GM12878 (cell line): Measurements from ENCODE around the gene VIT. TPM values are rescaled to one million over a fixed set of nuclear protein-coding genes. Genes with fewer than 3 reads are reported as not detected.

ENCODE experiments used
- ATAC-seq: fragments of 200-7000 bp; cut with Tn5 transposase; 3 replicates; pipeline ENCODE4 v1.9.1; 2020; ENCODE audit warnings: mild to moderate bottlenecking, moderate library complexity
- BruUV-seq: library from RNA; stranded (reverse); fragments of 400-500 nt; replicated peaks from 2 replicates; lab custom pipeline; 2021; lab: Mats Ljungman, UMichigan
- CTCF ChIA-PET: fragments of 300-600 bp; sonication (Branson Sonifier 250); formaldehyde crosslinking; extraction: SDS; loops from one replicate; lab custom pipeline; 2021; ENCODE audit warnings: inconsistent platforms; lab: Yijun Ruan, JAX
- POLR2A ChIA-PET: fragments of 350-600 bp; formaldehyde crosslinking; extraction: SDS; loops from one replicate; lab custom pipeline; 2021; ENCODE audit warnings: inconsistent platforms; lab: Charles Lee
- RAD21 ChIA-PET: fragments of 300-600 bp; sonication (Branson Sonifier 250); formaldehyde crosslinking; loops from one replicate; lab custom pipeline; 2023; ENCODE audit warnings: antibody characterized with exemption; ENCODE audit not compliant: unreplicated experiment; lab: Charles Lee
- SMC1A ChIA-PET: fragments of 300-600 bp; sonication (Branson Sonifier 250); formaldehyde crosslinking; loops from one replicate; lab custom pipeline; 2023; ENCODE audit not compliant: unreplicated experiment, uncharacterized antibody; lab: Charles Lee
- DNase-seq: peaks from one replicate; pipeline ENCODE4 v3.0.0-alpha.2; 2011; ENCODE audit warnings: low read depth, low spot score
- FAIRE-seq: peaks from 3 replicates; lab custom pipeline; 2011; peaks lifted over from hg19 to GRCh38; lab: Jason Lieb, UNC
- H2AFZ ChIP-seq: 2 replicates; pipeline ENCODE4 v1.6.0; 2011; ENCODE audit warnings: low read depth, low read length, control low read depth; ENCODE audit not compliant: control insufficient read depth
- H3K27ac ChIP-seq: 2 replicates; pipeline ENCODE4 v1.5.1; 2011; ENCODE audit warnings: control low read depth; ENCODE audit not compliant: control insufficient read depth, insufficient read depth
- H3K27me3 ChIP-seq, 2 experiments: replicated peaks in 1 of 2; 2 replicates each; pipeline versions ENCODE4 v1.6.0 to v1.6.1; 2011; ENCODE audit warnings: low read length in 1 of 2; ENCODE audit not compliant: control insufficient read depth in 2 of 2, insufficient read depth in 2 of 2
- H3K36me3 ChIP-seq, 2 experiments: 2 replicates each; pipeline ENCODE4 v1.5.1; 2011; ENCODE audit warnings: low read length in 1 of 2; ENCODE audit not compliant: control insufficient read depth in 2 of 2, insufficient read depth in 2 of 2
- H3K4me1 ChIP-seq: 2 replicates; pipeline ENCODE4 v1.6.1; 2011; ENCODE audit warnings: mild to moderate bottlenecking, low read length, moderate library complexity, mixed read lengths; ENCODE audit not compliant: control insufficient read depth, insufficient read depth
- H3K4me2 ChIP-seq: 2 replicates; pipeline ENCODE4 v1.6.0; 2011; ENCODE audit warnings: control low read depth; ENCODE audit not compliant: control insufficient read depth, insufficient read depth
- H3K4me3 ChIP-seq: fragments of 200-600 bp; sonication (generic); 2 replicates; pipeline ENCODE4 v1.5.1; 2016
- H3K79me2 ChIP-seq: 2 replicates; pipeline ENCODE4 v1.6.0; 2011; ENCODE audit warnings: low read length; ENCODE audit not compliant: control insufficient read depth, insufficient read depth
- H3K9ac ChIP-seq: 2 replicates; pipeline ENCODE4 v1.8.0; 2011; ENCODE audit warnings: low read length, control low read depth, mixed read lengths; ENCODE audit not compliant: control insufficient read depth, insufficient read depth
- H3K9me3 ChIP-seq: replicated peaks from 3 replicates; pipeline ENCODE4 v1.5.1; 2011; ENCODE audit warnings: mild to moderate bottlenecking, low read length; ENCODE audit not compliant: control insufficient read depth, insufficient read depth
- H4K20me1 ChIP-seq: 2 replicates; pipeline ENCODE4 v1.6.0; 2011; ENCODE audit not compliant: control insufficient read depth, insufficient read depth
- CREM ChIP-seq: IDR thresholded peaks from 2 replicates; pipeline ENCODE4 v1.6.1; 2014; ENCODE audit warnings: antibody characterized with exemption, low read depth
- EGR1 ChIP-seq, 2 experiments: IDR thresholded peaks; 1 replicate in 1 of 2; 2 replicates in 1 of 2; pipeline ENCODE4 v1.6.1; 2011 to 2012; ENCODE audit warnings: low read depth in 2 of 2, low read length in 2 of 2, borderline replicate concordance in 1 of 2, mild to moderate bottlenecking in 1 of 2, moderate library complexity in 1 of 2
- MTA2 ChIP-seq: fragments of 450-650 bp; IDR thresholded peaks from 2 replicates; pipeline ENCODE4 v1.6.1; 2016; ENCODE audit warnings: low read depth, mild to moderate bottlenecking, moderate library complexity
- RBBP5 ChIP-seq: fragments of 200-600 bp; sonication (generic); conservative IDR thresholded peaks from 2 replicates; pipeline ENCODE4 v1.6.1; 2016
- WGBS: methylation state at CpG from one replicate; pipeline ENCODE4 v1.1.6; 2016; ENCODE audit warnings: low lambda C conversion rate; ENCODE audit not compliant: insufficient replicate concordance, insufficient coverage; ENCODE audit errors: missing lambda C conversion rate; 5-methylcytosine and 5-hydroxymethylcytosine counted together
- in situ Hi-C: fragments of 300-500 bp; cut with MboI; formaldehyde crosslinking; loops from 9 replicates; pipeline ENCODE4 v1.14.3; 2018; ENCODE audit warnings: mixed read lengths
- intact Hi-C: fragments of 100-400 bp; cut with micrococcal nuclease; formaldehyde crosslinking; loops from one replicate; pipeline ENCODE4 v1.14.2; 2022; ENCODE audit not compliant: unreplicated experiment
- polyA plus RNA-seq, 11 experiments: library from polyadenylated mRNA; depleted of rRNA in 4 of 11; unstranded in 6 of 11; stranded (reverse) in 5 of 11; fragments of >200 nt; fragmentation: Nextera tagmentation in 4 of 11; fragmentation: Illumina TruSeq in 1 of 11; extraction: Ambion mirVana in 4 of 11; extraction: Trizol in 1 of 11; gene quantifications; 1 replicate in 1 of 11; 2 replicates in 10 of 11; pipeline versions ENCODE4 v1.2.1 to v1.2.3, GENCODE V29; 2011 to 2016; ENCODE audit warnings: inconsistent platforms in 2 of 11, missing spikeins in 2 of 11, low read depth in 1 of 11
- total RNA-seq, 4 experiments: library from RNA; depleted of rRNA in 3 of 4; stranded (reverse); fragments of >200 nt in 3 of 4; fragmentation: Illumina TruSeq in 1 of 4; extraction: Trizol in 1 of 4; gene quantifications; 2 replicates each; pipeline versions ENCODE4 v1.2.1 to v1.2.3, GENCODE V29; 2013 to 2021
- TF ChIP-seq, protein P1 (sequence below): fragments of 450-650 bp; IDR thresholded peaks from 2 replicates; pipeline ENCODE4 v1.6.1; 2017; ENCODE audit warnings: mild to moderate bottlenecking, moderate library complexity

VIT gene
- total and polyA plus RNA-seq, 10 of the 15 experiments (the other 5 are each of a cell fraction or from before 2014, with no cell fraction given) = 0.05 to 0.14 TPM; not detected in 8

DNA sequence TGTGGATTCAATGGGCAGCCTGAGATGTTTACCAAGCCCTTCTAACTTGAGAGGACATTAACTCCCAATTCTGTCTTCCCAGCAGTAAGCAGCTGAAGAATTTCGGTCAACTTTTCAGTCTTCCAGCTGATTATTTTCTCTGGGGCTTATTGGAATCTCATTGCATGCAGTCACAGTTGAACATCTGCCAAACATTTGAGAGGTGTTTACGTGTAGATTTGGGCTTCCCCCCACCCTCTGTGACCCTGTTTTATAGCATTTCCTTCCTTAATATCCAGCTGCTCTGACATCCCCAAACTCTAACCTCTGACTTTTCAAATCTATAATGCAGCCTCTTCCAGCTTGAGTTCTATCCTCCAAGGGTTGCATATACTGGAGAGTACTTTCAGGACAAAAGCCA, 16.5 kb upstream of the VIT start (continued):
- TF ChIP-seq, protein P1, sequence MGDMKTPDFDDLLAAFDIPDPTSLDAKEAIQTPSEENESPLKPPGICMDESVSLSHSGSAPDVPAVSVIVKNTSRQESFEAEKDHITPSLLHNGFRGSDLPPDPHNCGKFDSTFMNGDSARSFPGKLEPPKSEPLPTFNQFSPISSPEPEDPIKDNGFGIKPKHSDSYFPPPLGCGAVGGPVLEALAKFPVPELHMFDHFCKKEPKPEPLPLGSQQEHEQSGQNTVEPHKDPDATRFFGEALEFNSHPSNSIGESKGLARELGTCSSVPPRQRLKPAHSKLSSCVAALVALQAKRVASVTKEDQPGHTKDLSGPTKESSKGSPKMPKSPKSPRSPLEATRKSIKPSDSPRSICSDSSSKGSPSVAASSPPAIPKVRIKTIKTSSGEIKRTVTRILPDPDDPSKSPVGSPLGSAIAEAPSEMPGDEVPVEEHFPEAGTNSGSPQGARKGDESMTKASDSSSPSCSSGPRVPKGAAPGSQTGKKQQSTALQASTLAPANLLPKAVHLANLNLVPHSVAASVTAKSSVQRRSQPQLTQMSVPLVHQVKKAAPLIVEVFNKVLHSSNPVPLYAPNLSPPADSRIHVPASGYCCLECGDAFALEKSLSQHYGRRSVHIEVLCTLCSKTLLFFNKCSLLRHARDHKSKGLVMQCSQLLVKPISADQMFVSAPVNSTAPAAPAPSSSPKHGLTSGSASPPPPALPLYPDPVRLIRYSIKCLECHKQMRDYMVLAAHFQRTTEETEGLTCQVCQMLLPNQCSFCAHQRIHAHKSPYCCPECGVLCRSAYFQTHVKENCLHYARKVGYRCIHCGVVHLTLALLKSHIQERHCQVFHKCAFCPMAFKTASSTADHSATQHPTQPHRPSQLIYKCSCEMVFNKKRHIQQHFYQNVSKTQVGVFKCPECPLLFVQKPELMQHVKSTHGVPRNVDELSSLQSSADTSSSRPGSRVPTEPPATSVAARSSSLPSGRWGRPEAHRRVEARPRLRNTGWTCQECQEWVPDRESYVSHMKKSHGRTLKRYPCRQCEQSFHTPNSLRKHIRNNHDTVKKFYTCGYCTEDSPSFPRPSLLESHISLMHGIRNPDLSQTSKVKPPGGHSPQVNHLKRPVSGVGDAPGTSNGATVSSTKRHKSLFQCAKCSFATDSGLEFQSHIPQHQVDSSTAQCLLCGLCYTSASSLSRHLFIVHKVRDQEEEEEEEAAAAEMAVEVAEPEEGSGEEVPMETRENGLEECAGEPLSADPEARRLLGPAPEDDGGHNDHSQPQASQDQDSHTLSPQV = no peak

GRCh38 chr2:36682562-36682961, 13.9 kb upstream of the VIT start:
- no peak for FAIRE-seq
- no peaks in the 10 kb centered on the region; a peak in 1 of 4 replicates for H3K27me3 ChIP-seq
- ChIA-PET CTCF (no interaction called here), SMC1A (interaction anchor here (0.8 kb wide), 1 partner anchor 34 kb away, joined by 3 read pairs; no protein-coding TSS in a partner anchor)
- intact Hi-C loops = no loop called here
- H4K20me1 ChIP-seq = no peaks in the 10 kb centered on the region
- TF ChIP-seq MTA2 (no peak), EGR1 (IDR thresholded peaks at IDR 0.05; ENCODE audit: borderline replicate concordance in 1 of 2, low read depth in 2 of 2, low read length in 2 of 2) (no peak), RBBP5 (no peak), CREM (no peak)
- TF ChIP-seq, all 136 proteins: peak for 0
- no peak overlapping the region for H3K9ac ChIP-seq
- H3K27ac ChIP-seq = no peak overlapping the region
- no peaks in the 10 kb centered on the region for H3K36me3 ChIP-seq
- ChIA-PET RAD21 (no interaction called here), POLR2A (no interaction called here)
- no peaks in the 10 kb centered on the region; the same call in 2 of the 3 replicates for H3K9me3 ChIP-seq
- no peaks in the 10 kb centered on the region for H3K4me1 ChIP-seq
- no TSS peak for BruUV-seq
- WGBS = 27% methylated on average over 6 of the region's 6 CpGs
- DNase-seq (no peak), ATAC-seq (no peak)
- no peak overlapping the region for H2AFZ ChIP-seq
- no peak overlapping the region for H3K4me3 ChIP-seq
- in situ Hi-C loops = no loop called here
- no peaks in the 10 kb centered on the region for H3K79me2 ChIP-seq
- H3K4me2 ChIP-seq = no peak overlapping the region
